DMS79 (cell line): ENCODE measurements around the gene HOXC5.

Source experiments
- DNase-seq: peaks from one replicate; lab custom pipeline; 2025; lab: John Stamatoyannopoulos, UW

The HOXC5 gene

GRCh38 chr12:54019924-54020590 is 12.8 kb upstream of the HOXC5 start:
- no peak for DNase-seq

GRCh38 chr12:54020591-54021405 is 12.1 kb upstream of the HOXC5 start:
- DNase-seq = no peak

- DNase-seq = no peak
Measured at GRCh38 chr12:54021432-54022013, 11.3 kb upstream of the HOXC5 start.

GRCh38 chr12:54022960-54023884 is 9.6 kb upstream of the HOXC5 start:
- DNase-seq = no peak

GRCh38 chr12:54024127-54024526 is 8.7 kb upstream of the HOXC5 start:
- DNase-seq = no peak

GRCh38 chr12:54024581-54025305 is 8.1 kb upstream of the HOXC5 start:
- no peak for DNase-seq

- DNase-seq = no peak
Measured at GRCh38 chr12:54025499-54026405, 7.1 kb upstream of the HOXC5 start.

GRCh38 chr12:54026640-54027441 is 6.0 kb upstream of the HOXC5 start:
- DNase-seq = no peak

GRCh38 chr12:54027442-54027786 is 5.4 kb upstream of the HOXC5 start:
- no peak for DNase-seq

- no peak for DNase-seq
Measured at GRCh38 chr12:54028314-54029201, 4.3 kb upstream of the HOXC5 start, which contains the start of gene HOXC6. Gene HOXC6 (plus strand): TSS chr12:54028440. CDS start chr12:54028522, 82 bp downstream.

GRCh38 chr12:54029529-54030441 is 3.1 kb upstream of the HOXC5 start:
- no peak for DNase-seq

- no peak for DNase-seq
Measured at GRCh38 chr12:54030442-54030801, 2.4 kb upstream of the HOXC5 start.

- no peak for DNase-seq
Measured at GRCh38 chr12:54030889-54031471, 1.9 kb upstream of the HOXC5 start.

- DNase-seq = no peak
Measured at GRCh38 chr12:54031480-54031879, 1.4 kb upstream of the HOXC5 start.

GRCh38 chr12:54032086-54032619 is 697 bp upstream of the HOXC5 start:
- no peak for DNase-seq

GRCh38 chr12:54033106-54033979 is 493 bp downstream of the HOXC5 start:
- peak; percentile 9 for DNase-seq
